ENCODE measurements around the gene MYLK4. TPM values are rescaled to one million over a fixed set of nuclear protein-coding genes. Genes with fewer than 3 reads are reported as not detected.

MYLK4 gene
- 0.99 to 1.1 TPM (median 1.00 TPM) in 3 replicates for total RNA-seq
- long read RNA-seq, partial matches to known transcripts, result 0 of 2 reads
- long read RNA-seq, other reads (novel, unspliced or antisense), result 2 of 2 reads

GRCh38 chr6:2750832-2751231, at the start of gene MYLK4:
TSS of gene MYLK4 (minus strand) at chr6:2750922. CDS start at chr6:2749294, 1,628 bp downstream.
- H3K27ac Mint-ChIP-seq (ENCODE audit: unreplicated experiment), result no peak within 1 kb of the TSS
- H3K4me1 Mint-ChIP-seq (ENCODE audit: low read depth), result peaks cover 20% of the 10 kb centered on the region
- H3K9me3 Mint-ChIP-seq (ENCODE audit: low read depth), result no peaks in the 10 kb centered on the region

DNA sequence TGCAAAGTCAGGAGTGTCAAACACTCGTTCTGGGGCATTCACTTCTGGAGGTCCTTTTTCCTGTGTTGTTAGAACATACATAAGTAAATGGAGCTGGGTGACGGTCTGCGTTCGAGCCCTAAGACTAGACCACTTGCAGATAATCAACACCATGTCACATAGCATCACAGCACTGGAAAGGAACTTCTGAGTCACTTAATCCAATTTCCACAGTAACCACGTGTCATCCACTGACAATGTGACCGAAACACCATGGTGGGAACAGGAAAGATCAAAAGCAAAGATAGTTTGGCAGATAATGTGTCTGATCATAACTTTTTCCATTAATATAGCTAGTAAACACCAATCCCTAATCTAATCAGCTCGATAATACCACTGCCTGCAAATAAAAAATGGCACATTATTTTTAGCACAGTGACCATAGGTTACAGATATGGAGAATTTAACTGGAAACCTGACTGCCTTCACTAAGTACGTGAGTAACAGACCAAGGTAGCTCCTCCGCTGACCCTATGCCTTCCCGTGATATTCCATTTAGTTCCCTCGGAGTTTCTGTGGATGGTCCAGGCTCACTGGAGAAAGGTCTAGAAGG, 49.3 kb upstream of the MYLK4 start:
- H3K9me3 Mint-ChIP-seq (ENCODE audit: low read depth), result no peaks in the 10 kb centered on the region
- DNase-seq (ENCODE audit: low spot score), result no peak
- TF ChIP-seq CTCF (IDR thresholded peaks at IDR 0.05), result no peak
- no peaks in the 10 kb centered on the region for H3K27me3 Mint-ChIP-seq (ENCODE audit: low read depth)
- no peaks in the 10 kb centered on the region for H3K36me3 Mint-ChIP-seq (ENCODE audit: low read depth)
- H3K4me1 Mint-ChIP-seq (ENCODE audit: low read depth), result peaks cover 5% of the 10 kb centered on the region
- no peak overlapping the region for H3K4me3 Mint-ChIP-seq (ENCODE audit: unreplicated experiment)
- no peak overlapping the region for H3K27ac Mint-ChIP-seq (ENCODE audit: unreplicated experiment)

More at GRCh38 chr6:2750832-2751231, at the start of gene MYLK4:
- Mint-ChIP-seq H3K27me3 (ENCODE audit: low read depth) (no peaks in the 10 kb centered on the region), H3K4me3 (ENCODE audit: unreplicated experiment) (no peak within 1 kb of the TSS), H3K36me3 (ENCODE audit: low read depth) (no peaks in the 10 kb centered on the region)
- no peak for DNase-seq (ENCODE audit: low spot score)
- no peak for TF ChIP-seq CTCF (IDR thresholded peaks at IDR 0.05)

- Mint-ChIP-seq H3K4me3 (ENCODE audit: unreplicated experiment) (no peak overlapping the region), H3K9me3 (ENCODE audit: low read depth) (no peaks in the 10 kb centered on the region), H3K36me3 (ENCODE audit: low read depth) (no peaks in the 10 kb centered on the region), H3K27me3 (ENCODE audit: low read depth) (no peaks in the 10 kb centered on the region), H3K4me1 (ENCODE audit: low read depth) (peaks cover 9% of the 10 kb centered on the region), H3K27ac (ENCODE audit: unreplicated experiment) (no peak overlapping the region)
- no peak for DNase-seq (ENCODE audit: low spot score)
- TF ChIP-seq CTCF (IDR thresholded peaks at IDR 0.05), result no peak
Observed at GRCh38 chr6:2798586-2799134, 47.9 kb upstream of the MYLK4 start.

DNA sequence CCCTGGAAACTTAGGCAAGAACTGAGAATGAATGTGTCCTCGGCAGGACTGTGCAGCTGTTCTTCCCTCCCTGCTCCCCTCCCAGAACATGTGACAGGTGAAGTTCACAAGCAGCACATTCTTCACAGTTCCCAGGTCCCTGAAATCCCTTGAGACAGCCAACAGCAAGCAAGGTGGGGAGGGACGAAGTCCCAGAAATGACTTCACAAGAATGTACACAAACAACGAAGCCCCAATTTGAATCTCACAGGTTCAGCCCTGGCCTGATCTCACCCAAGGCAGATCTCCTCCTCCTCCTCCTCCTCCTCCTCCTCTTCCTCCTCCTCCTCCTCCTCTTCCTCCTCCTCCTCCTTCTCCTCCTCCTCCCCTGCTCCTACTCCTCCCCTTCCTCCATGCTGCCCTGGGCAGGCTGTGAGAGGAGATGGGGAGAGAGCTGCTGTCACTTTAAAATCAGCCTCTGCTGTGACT, 46.9 kb upstream of the MYLK4 start:
- no peaks in the 10 kb centered on the region for H3K27me3 Mint-ChIP-seq (ENCODE audit: low read depth)
- no peak overlapping the region for H3K27ac Mint-ChIP-seq (ENCODE audit: unreplicated experiment)
- no peaks in the 10 kb centered on the region for H3K9me3 Mint-ChIP-seq (ENCODE audit: low read depth)
- no peaks in the 10 kb centered on the region for H3K36me3 Mint-ChIP-seq (ENCODE audit: low read depth)
- no peak overlapping the region for H3K4me3 Mint-ChIP-seq (ENCODE audit: unreplicated experiment)
- peaks cover 16% of the 10 kb centered on the region for H3K4me1 Mint-ChIP-seq (ENCODE audit: low read depth)
- DNase-seq (ENCODE audit: low spot score), result no peak
- TF ChIP-seq CTCF (IDR thresholded peaks at IDR 0.05), result no peak

- Mint-ChIP-seq H3K36me3 (ENCODE audit: low read depth) (no peaks in the 10 kb centered on the region), H3K4me3 (ENCODE audit: unreplicated experiment) (no peak overlapping the region), H3K27me3 (ENCODE audit: low read depth) (no peaks in the 10 kb centered on the region), H3K4me1 (ENCODE audit: low read depth) (peaks cover 22% of the 10 kb centered on the region), H3K9me3 (ENCODE audit: low read depth) (no peaks in the 10 kb centered on the region), H3K27ac (ENCODE audit: unreplicated experiment) (no peak overlapping the region)
- no peak for TF ChIP-seq CTCF (IDR thresholded peaks at IDR 0.05)
- no peak for DNase-seq (ENCODE audit: low spot score)
Observed at GRCh38 chr6:2796861-2797260, 46.1 kb upstream of the MYLK4 start.

All from chondrocyte (in vitro differentiated cells).